BJ (cell line): ENCODE measurements around the gene KBTBD13. TPM values are rescaled to one million over a fixed set of nuclear protein-coding genes. Genes with fewer than 3 reads are reported as not detected.

ENCODE experiments used
- CTCF ChIA-PET: fragments of 350-600 bp; formaldehyde crosslinking; extraction: SDS; loops from one replicate; lab custom pipeline; 2021; ENCODE audit warnings: antibody characterized with exemption, inconsistent platforms; lab: Yijun Ruan, JAX
- POLR2A ChIA-PET: fragments of 300-600 bp; sonication (Branson Sonifier 250); formaldehyde crosslinking; extraction: SDS; loops from one replicate; lab custom pipeline; 2021; ENCODE audit warnings: antibody characterized with exemption; lab: Charles Lee
- DNase-seq: peaks from one replicate; pipeline ENCODE4 v3.0.0-alpha.2; 2011; ENCODE audit warnings: low read depth
- H3K27me3 ChIP-seq: 2 replicates; pipeline ENCODE4 v1.6.0; 2011; ENCODE audit warnings: low read length; ENCODE audit not compliant: control insufficient read depth, insufficient read depth
- H3K36me3 ChIP-seq: 2 replicates; pipeline ENCODE4 v1.5.1; 2011; ENCODE audit warnings: low read length; ENCODE audit not compliant: control insufficient read depth, insufficient read depth
- H3K4me3 ChIP-seq: 2 replicates; pipeline ENCODE4 v1.5.1; 2011; ENCODE audit warnings: low read depth, mild to moderate bottlenecking, control low read depth, low read length
- CTCF ChIP-seq: IDR thresholded peaks from 2 replicates; pipeline ENCODE4 v1.5.1; 2011; ENCODE audit warnings: low read depth, mild to moderate bottlenecking, control low read depth, inconsistent platforms, low read length, moderate library complexity; ENCODE audit not compliant: insufficient read depth
- polyA plus RNA-seq: library from polyadenylated mRNA; depleted of rRNA; stranded (reverse); fragments of >200 nt; gene quantifications from 2 replicates; pipeline ENCODE4 v1.2.3, GENCODE V29; 2011

KBTBD13 gene
- polyA plus RNA-seq, 1 experiment = not detected

GRCh38 chr15:65044724-65045481, 31.6 kb upstream of the KBTBD13 start, which contains the start of gene SLC51B:
SLC51B (plus strand) TSS chr15:65045387; CDS start chr15:65050005, 4,618 bp downstream.
- ChIA-PET POLR2A (no interaction called here), CTCF (interaction anchor here (0.9 to 4.4 kb wide), 4 partner anchors 9 to 38 kb away, joined by 3 to 31 read pairs (median 18); no protein-coding TSS in a partner anchor)
- no peaks in the 10 kb centered on the region for H3K27me3 ChIP-seq
- no peak for DNase-seq
- no peak within 1 kb of the TSS for H3K4me3 ChIP-seq
- H3K36me3 ChIP-seq = no peaks in the 10 kb centered on the region
- no peak for TF ChIP-seq CTCF

- ChIA-PET POLR2A (interaction anchor here (0.5 kb wide), 1 partner anchor 182 kb away, joined by 3 read pairs; no protein-coding TSS in a partner anchor), CTCF (interaction anchor here (0.6 to 10.8 kb wide), 4 partner anchors 14 to 55 kb away, joined by 3 to 301 read pairs (median 5); partner anchors contain the start of gene KBTBD13)
- Histone ChIP-seq H3K4me3 (no peak overlapping the region), H3K36me3 (no peaks in the 10 kb centered on the region), H3K27me3 (no peaks in the 10 kb centered on the region)
- TF ChIP-seq CTCF = no peak
- no peak for DNase-seq
These were observed 28.3 kb upstream of the KBTBD13 start for GRCh38 chr15:65048241-65048640.

- H3K27me3 ChIP-seq = no peaks in the 10 kb centered on the region
- peak overlapping the region; percentile 17 for H3K4me3 ChIP-seq
- ChIA-PET CTCF (interaction anchor here (1.7 to 10.8 kb wide), 3 partner anchors 16 to 52 kb away, joined by 6 to 301 read pairs (median 70); partner anchors contain the start of gene KBTBD13), POLR2A (no interaction called here)
- TF ChIP-seq CTCF = no peak
- peak; percentile 65 for DNase-seq
- no peaks in the 10 kb centered on the region for H3K36me3 ChIP-seq
These were observed 27.1 kb upstream of the KBTBD13 start for GRCh38 chr15:65049418-65049840.

- no peak for DNase-seq
- Histone ChIP-seq H3K36me3 (no peaks in the 10 kb centered on the region), H3K4me3 (no peak overlapping the region), H3K27me3 (no peaks in the 10 kb centered on the region)
- ChIA-PET POLR2A (interaction anchor here (0.7 kb wide), 1 partner anchor 17 kb away, joined by 6 read pairs; no protein-coding TSS in a partner anchor), CTCF (interaction anchor here (7.5 to 10.8 kb wide), 2 partner anchors 32 to 51 kb away, joined by 70 to 301 read pairs; partner anchors contain the start of gene KBTBD13)
- no peak for TF ChIP-seq CTCF
These were observed 26.3 kb upstream of the KBTBD13 start for GRCh38 chr15:65050270-65050669.

GRCh38 chr15:65051266-65051665, 25.3 kb upstream of the KBTBD13 start:
- no peak for DNase-seq
- Histone ChIP-seq H3K4me3 (no peak overlapping the region), H3K36me3 (no peaks in the 10 kb centered on the region), H3K27me3 (no peaks in the 10 kb centered on the region)
- TF ChIP-seq CTCF = no peak
- ChIA-PET POLR2A (interaction anchor here (0.6 kb wide), 1 partner anchor 620 kb away, joined by 3 read pairs; no protein-coding TSS in a partner anchor), CTCF (interaction anchor here (0.7 to 10.8 kb wide), 4 partner anchors 10 to 50 kb away, joined by 3 to 301 read pairs (median 36); partner anchors contain the start of gene KBTBD13)
